Neural cell (in vitro differentiated cells): Measurements from ENCODE around the gene REV1. TPM values are rescaled to one million over a fixed set of nuclear protein-coding genes. Genes with fewer than 3 reads are reported as not detected.

Experiments
- H2AFZ ChIP-seq: fragments of 200-600, 300-800 bp; sonication (generic), shearing (Covaris generic); 2 replicates; pipeline ENCODE4 v1.6.0; 2014; ENCODE audit warnings: low read depth, mild to moderate bottlenecking, antibody characterized with exemption, low read length, moderate library complexity
- H3F3A ChIP-seq: fragments of 200-600 bp; shearing (Covaris generic); 2 replicates; pipeline ENCODE4 v1.6.1; 2016; ENCODE audit warnings: mild to moderate bottlenecking, moderate library complexity, mixed read lengths, antibody characterized with exemption, low read length; ENCODE audit not compliant: insufficient read depth, poor library complexity, severe bottlenecking
- H3K27ac ChIP-seq: fragments of 200-600, 300-800 bp; sonication (generic), shearing (Covaris generic); 2 replicates; pipeline ENCODE4 v1.5.1; 2014; ENCODE audit warnings: mild to moderate bottlenecking, low read length, moderate library complexity
- H3K27me3 ChIP-seq: fragments of 300-800, 200-600 bp; sonication (generic), shearing (Covaris generic); 2 replicates; pipeline ENCODE4 v1.6.0; 2014; ENCODE audit warnings: mild to moderate bottlenecking, low read depth, low read length, moderate library complexity; ENCODE audit not compliant: insufficient read depth
- H3K36me3 ChIP-seq: fragments of 300-800, 200-600 bp; sonication (generic), shearing (Covaris generic); 2 replicates; pipeline ENCODE4 v1.5.1; 2014; ENCODE audit warnings: mild to moderate bottlenecking, antibody characterized with exemption, low read length, moderate library complexity; ENCODE audit not compliant: insufficient read depth
- H3K4me2 ChIP-seq: fragments of 300-800, 200-600 bp; sonication (generic), shearing (Covaris generic); 2 replicates; pipeline ENCODE4 v1.6.0; 2014; ENCODE audit warnings: mild to moderate bottlenecking, low read length
- H3K4me3 ChIP-seq: fragments of 300-800, 200-600 bp; sonication (generic), shearing (Covaris generic); 2 replicates; pipeline ENCODE4 v1.5.1; 2014; ENCODE audit warnings: mild to moderate bottlenecking, low read length, moderate library complexity
- H3K79me2 ChIP-seq: fragments of 200-600 bp; shearing (Covaris generic); replicated peaks from 2 replicates; pipeline ENCODE4 v1.6.0; 2014; ENCODE audit warnings: mild to moderate bottlenecking, low read length, moderate library complexity; ENCODE audit not compliant: insufficient read depth
- H3K9ac ChIP-seq: fragments of 300-800, 200-600 bp; sonication (generic), shearing (Covaris generic); 2 replicates; pipeline ENCODE4 v1.6.1; 2016; ENCODE audit warnings: mild to moderate bottlenecking, low read length, mixed read lengths
- H3K9me2 ChIP-seq: fragments of 200-600 bp; shearing (Covaris generic); 2 replicates; pipeline ENCODE4 v1.6.1; 2016; ENCODE audit warnings: mild to moderate bottlenecking, low read length, mixed read lengths; ENCODE audit not compliant: insufficient read depth
- H3K9me3 ChIP-seq: fragments of 200-600, 300-800 bp; sonication (generic), shearing (Covaris generic); 2 replicates; pipeline ENCODE4 v1.6.1; 2016; ENCODE audit warnings: mild to moderate bottlenecking, mixed run types, low read length, moderate library complexity, mixed read lengths
- H4K20me1 ChIP-seq: fragments of 200-600 bp; shearing (Covaris generic); 2 replicates; pipeline ENCODE4 v1.6.1; 2016; ENCODE audit warnings: mild to moderate bottlenecking, mixed run types; ENCODE audit not compliant: insufficient read depth
- EP300 ChIP-seq: fragments of 450-650 bp; conservative IDR thresholded peaks from 2 replicates; pipeline ENCODE4 v1.6.1; 2014; ENCODE audit warnings: antibody characterized with exemption, mild to moderate bottlenecking, moderate library complexity; ENCODE audit not compliant: poor library complexity, severe bottlenecking
- EZH2 ChIP-seq: fragments of 200-600, 300-800 bp; shearing (Covaris generic), sonication (generic); IDR thresholded peaks from 2 replicates; pipeline ENCODE4 v1.6.1; 2014; ENCODE audit warnings: antibody characterized with exemption, low read length, borderline replicate concordance, mild to moderate bottlenecking; ENCODE audit not compliant: insufficient read depth, poor library complexity, severe bottlenecking
- MXI1 ChIP-seq: fragments of 450-650 bp; conservative IDR thresholded peaks from 2 replicates; pipeline ENCODE4 v1.6.1; 2014; ENCODE audit warnings: antibody characterized with exemption, mild to moderate bottlenecking; ENCODE audit not compliant: poor library complexity, severe bottlenecking
- POLR2AphosphoS5 ChIP-seq: IDR thresholded peaks from 2 replicates; pipeline ENCODE4 v1.6.1; 2012
- RAD21 ChIP-seq: fragments of 450-650 bp; conservative IDR thresholded peaks from 2 replicates; pipeline ENCODE4 v1.6.1; 2014; ENCODE audit warnings: antibody characterized with exemption, mild to moderate bottlenecking, moderate library complexity
- SMC3 ChIP-seq: fragments of 450-650 bp; conservative IDR thresholded peaks from 2 replicates; pipeline ENCODE4 v1.6.1; 2014; ENCODE audit warnings: antibody characterized with exemption, mild to moderate bottlenecking, moderate library complexity; ENCODE audit not compliant: poor library complexity
- TAF1 ChIP-seq: IDR thresholded peaks from 2 replicates; pipeline ENCODE4 v1.6.1; 2012; ENCODE audit warnings: low read depth
- polyA plus RNA-seq: library from polyadenylated mRNA; depleted of rRNA; stranded (reverse); fragments of >200 nt; gene quantifications from 2 replicates; pipeline ENCODE4 v1.2.3, GENCODE V29; 2014
- TF ChIP-seq, protein P1 (sequence below): fragments of 450-650 bp; IDR thresholded peaks from 2 replicates; pipeline ENCODE4 v1.5.1; 2014; ENCODE audit warnings: antibody characterized with exemption, mild to moderate bottlenecking, moderate library complexity; ENCODE audit not compliant: poor library complexity, severe bottlenecking
- TF ChIP-seq, protein P2 (sequence below): IDR thresholded peaks from 2 replicates; pipeline ENCODE4 v1.6.1; 2012; ENCODE audit warnings: borderline replicate concordance

The REV1 gene
- polyA plus RNA-seq, 1 donor from 2014 or later: 84.1 TPM

DNA sequence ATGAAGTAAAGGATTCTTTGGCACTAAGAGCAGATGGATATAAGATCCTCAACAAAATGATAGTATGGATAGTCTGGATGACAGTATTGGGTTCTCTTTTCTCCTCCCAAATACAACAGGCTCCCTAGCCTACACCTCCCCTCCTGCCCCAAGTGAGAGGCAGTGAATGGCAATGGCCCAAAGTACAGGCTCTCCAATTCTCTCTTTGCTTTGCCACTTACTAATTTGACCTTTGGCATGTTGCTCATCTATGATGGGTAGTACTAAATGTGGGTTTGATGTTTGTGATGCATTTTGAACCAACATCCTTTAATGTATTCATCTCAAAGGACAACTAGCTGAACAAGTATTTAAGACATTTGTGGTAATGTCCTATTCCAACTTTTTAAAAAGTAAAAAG is 86.7 kb downstream of the REV1 start:
- no peak overlapping the region for H2AFZ ChIP-seq
- H3K27me3 ChIP-seq: no peaks in the 10 kb centered on the region
- no peak overlapping the region for H3K27ac ChIP-seq
- TF ChIP-seq POLR2AphosphoS5 (no peak), EZH2 (no peak), RAD21 (no peak), SMC3 (no peak), TAF1 (no peak), EP300 (no peak), MXI1 (no peak)
- TF ChIP-seq, protein P1, sequence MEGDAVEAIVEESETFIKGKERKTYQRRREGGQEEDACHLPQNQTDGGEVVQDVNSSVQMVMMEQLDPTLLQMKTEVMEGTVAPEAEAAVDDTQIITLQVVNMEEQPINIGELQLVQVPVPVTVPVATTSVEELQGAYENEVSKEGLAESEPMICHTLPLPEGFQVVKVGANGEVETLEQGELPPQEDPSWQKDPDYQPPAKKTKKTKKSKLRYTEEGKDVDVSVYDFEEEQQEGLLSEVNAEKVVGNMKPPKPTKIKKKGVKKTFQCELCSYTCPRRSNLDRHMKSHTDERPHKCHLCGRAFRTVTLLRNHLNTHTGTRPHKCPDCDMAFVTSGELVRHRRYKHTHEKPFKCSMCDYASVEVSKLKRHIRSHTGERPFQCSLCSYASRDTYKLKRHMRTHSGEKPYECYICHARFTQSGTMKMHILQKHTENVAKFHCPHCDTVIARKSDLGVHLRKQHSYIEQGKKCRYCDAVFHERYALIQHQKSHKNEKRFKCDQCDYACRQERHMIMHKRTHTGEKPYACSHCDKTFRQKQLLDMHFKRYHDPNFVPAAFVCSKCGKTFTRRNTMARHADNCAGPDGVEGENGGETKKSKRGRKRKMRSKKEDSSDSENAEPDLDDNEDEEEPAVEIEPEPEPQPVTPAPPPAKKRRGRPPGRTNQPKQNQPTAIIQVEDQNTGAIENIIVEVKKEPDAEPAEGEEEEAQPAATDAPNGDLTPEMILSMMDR: no peak
- TF ChIP-seq, protein P2, sequence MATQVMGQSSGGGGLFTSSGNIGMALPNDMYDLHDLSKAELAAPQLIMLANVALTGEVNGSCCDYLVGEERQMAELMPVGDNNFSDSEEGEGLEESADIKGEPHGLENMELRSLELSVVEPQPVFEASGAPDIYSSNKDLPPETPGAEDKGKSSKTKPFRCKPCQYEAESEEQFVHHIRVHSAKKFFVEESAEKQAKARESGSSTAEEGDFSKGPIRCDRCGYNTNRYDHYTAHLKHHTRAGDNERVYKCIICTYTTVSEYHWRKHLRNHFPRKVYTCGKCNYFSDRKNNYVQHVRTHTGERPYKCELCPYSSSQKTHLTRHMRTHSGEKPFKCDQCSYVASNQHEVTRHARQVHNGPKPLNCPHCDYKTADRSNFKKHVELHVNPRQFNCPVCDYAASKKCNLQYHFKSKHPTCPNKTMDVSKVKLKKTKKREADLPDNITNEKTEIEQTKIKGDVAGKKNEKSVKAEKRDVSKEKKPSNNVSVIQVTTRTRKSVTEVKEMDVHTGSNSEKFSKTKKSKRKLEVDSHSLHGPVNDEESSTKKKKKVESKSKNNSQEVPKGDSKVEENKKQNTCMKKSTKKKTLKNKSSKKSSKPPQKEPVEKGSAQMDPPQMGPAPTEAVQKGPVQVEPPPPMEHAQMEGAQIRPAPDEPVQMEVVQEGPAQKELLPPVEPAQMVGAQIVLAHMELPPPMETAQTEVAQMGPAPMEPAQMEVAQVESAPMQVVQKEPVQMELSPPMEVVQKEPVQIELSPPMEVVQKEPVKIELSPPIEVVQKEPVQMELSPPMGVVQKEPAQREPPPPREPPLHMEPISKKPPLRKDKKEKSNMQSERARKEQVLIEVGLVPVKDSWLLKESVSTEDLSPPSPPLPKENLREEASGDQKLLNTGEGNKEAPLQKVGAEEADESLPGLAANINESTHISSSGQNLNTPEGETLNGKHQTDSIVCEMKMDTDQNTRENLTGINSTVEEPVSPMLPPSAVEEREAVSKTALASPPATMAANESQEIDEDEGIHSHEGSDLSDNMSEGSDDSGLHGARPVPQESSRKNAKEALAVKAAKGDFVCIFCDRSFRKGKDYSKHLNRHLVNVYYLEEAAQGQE: no peak
- H3K4me3 ChIP-seq: no peak overlapping the region
- no peaks in the 10 kb centered on the region for H4K20me1 ChIP-seq
- no peak overlapping the region for H3K4me2 ChIP-seq
- no peaks in the 10 kb centered on the region for H3K9me2 ChIP-seq
- H3K9ac ChIP-seq: no peak overlapping the region
- H3F3A ChIP-seq: no peaks in the 10 kb centered on the region
- H3K79me2 ChIP-seq: no peaks in the 10 kb centered on the region
- H3K36me3 ChIP-seq: peaks cover 20% of the 10 kb centered on the region
- H3K9me3 ChIP-seq: no peaks in the 10 kb centered on the region

DNA sequence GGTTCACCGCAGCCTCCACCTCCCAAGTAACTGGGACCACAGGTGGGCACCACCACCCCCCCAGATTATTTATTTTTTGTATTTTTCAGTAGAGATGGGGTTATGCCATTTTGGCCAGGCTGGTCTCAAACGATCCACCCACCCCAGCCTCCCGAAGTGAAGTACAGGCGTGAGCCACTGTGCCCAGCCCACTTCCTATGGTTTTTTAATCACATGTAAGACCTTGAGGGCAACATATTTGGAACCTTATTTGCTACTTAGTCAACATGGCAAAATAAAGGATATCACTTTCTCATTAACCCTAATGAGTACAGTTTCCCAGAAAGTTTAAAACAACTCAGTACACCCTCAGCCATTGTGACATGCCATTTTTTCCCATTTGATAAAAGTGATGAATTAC is 88.0 kb downstream of the REV1 start:
- H3K9me2 ChIP-seq: no peaks in the 10 kb centered on the region
- peaks cover 20% of the 10 kb centered on the region for H3K36me3 ChIP-seq
- TF ChIP-seq EZH2: no peak
- TF ChIP-seq SMC3: no peak
- TF ChIP-seq, protein P1: no peak
- no peak for TF ChIP-seq TAF1
- TF ChIP-seq, protein P2: no peak
- TF ChIP-seq RAD21: no peak
- no peak for TF ChIP-seq MXI1
- TF ChIP-seq POLR2AphosphoS5: no peak
- TF ChIP-seq EP300: no peak

More for the DNA sequence above, 88.0 kb downstream of the REV1 start:
- Histone ChIP-seq H2AFZ (no peak overlapping the region), H3K9me3 (no peaks in the 10 kb centered on the region), H3K79me2 (no peaks in the 10 kb centered on the region), H3K4me3 (no peak overlapping the region), H3K27ac (no peak overlapping the region), H4K20me1 (no peaks in the 10 kb centered on the region), H3K27me3 (no peaks in the 10 kb centered on the region), H3K9ac (no peak overlapping the region), H3K4me2 (no peak overlapping the region), H3F3A (no peaks in the 10 kb centered on the region)
